Measurements from ENCODE around the gene ZNF567. TPM values are rescaled to one million over a fixed set of nuclear protein-coding genes. Genes with fewer than 3 reads are reported as not detected.
"Not testable (repeated sequence)": the region's sequence is repeated elsewhere in the genome, so short reads cannot be mapped to it uniquely, and the experiment has no call there.

The ZNF567 gene
- total RNA-seq, 2 experiments from 2014 or later = 8.0 to 9.4 TPM

- Mint-ChIP-seq H3K9me3 (peaks cover 59% of the 10 kb centered on the region), H3K27me3 (no peaks in the 10 kb centered on the region), H3K4me3 (no peak overlapping the region), H3K4me1 (no peaks in the 10 kb centered on the region), H3K27ac (no peak overlapping the region), H3K36me3 (peaks cover 83% of the 10 kb centered on the region)
- no peak for DNase-seq
Observed at GRCh38 chr19:36719687-36720556, 32.5 kb downstream of the ZNF567 start.

GRCh38 chr19:36736166-36736565 lies 48.8 kb downstream of the ZNF567 start:
- not testable (repeated sequence) for H3K4me3 Mint-ChIP-seq

GRCh38 chr19:36745870-36746269 lies 58.5 kb downstream of the ZNF567 start:
- no peaks in the 10 kb centered on the region for H3K4me1 Mint-ChIP-seq
- no peak overlapping the region for H3K27ac Mint-ChIP-seq
- H3K4me3 Mint-ChIP-seq = no peak overlapping the region
- peaks cover 69% of the 10 kb centered on the region for H3K9me3 Mint-ChIP-seq
- no peak for DNase-seq
- H3K36me3 Mint-ChIP-seq = peaks cover 93% of the 10 kb centered on the region
- no peaks in the 10 kb centered on the region for H3K27me3 Mint-ChIP-seq

More at GRCh38 chr19:36736166-36736565, 48.8 kb downstream of the ZNF567 start:
- Mint-ChIP-seq H3K36me3 (peaks cover 79% of the 10 kb centered on the region), H3K9me3 (peaks cover 76% of the 10 kb centered on the region)
- not testable (repeated sequence) for H3K27ac Mint-ChIP-seq, H3K4me1 Mint-ChIP-seq, H3K27me3 Mint-ChIP-seq, DNase-seq

GRCh38 chr19:36747750-36748149 lies 60.3 kb downstream of the ZNF567 start:
- Mint-ChIP-seq H3K36me3 (peaks cover 95% of the 10 kb centered on the region), H3K4me1 (no peaks in the 10 kb centered on the region), H3K4me3 (no peak overlapping the region), H3K27me3 (no peaks in the 10 kb centered on the region), H3K9me3 (peaks cover 70% of the 10 kb centered on the region), H3K27ac (no peak overlapping the region)
- no peak for DNase-seq

GRCh38 chr19:36748431-36749275 lies 61.2 kb downstream of the ZNF567 start:
- Mint-ChIP-seq H3K9me3 (peaks cover 68% of the 10 kb centered on the region), H3K4me3 (no peak overlapping the region), H3K36me3 (peaks cover 93% of the 10 kb centered on the region), H3K27ac (no peak overlapping the region), H3K27me3 (no peaks in the 10 kb centered on the region), H3K4me1 (no peaks in the 10 kb centered on the region)
- DNase-seq = no peak

- H3K36me3 Mint-ChIP-seq = peaks cover 95% of the 10 kb centered on the region
- DNase-seq, H3K4me1 Mint-ChIP-seq, H3K27ac Mint-ChIP-seq, H3K4me3 Mint-ChIP-seq, H3K27me3 Mint-ChIP-seq: not testable (repeated sequence)
- H3K9me3 Mint-ChIP-seq = peaks cover 70% of the 10 kb centered on the region
Observed at GRCh38 chr19:36749613-36750012, 62.2 kb downstream of the ZNF567 start.

GRCh38 chr19:36750066-36750691 lies 62.8 kb downstream of the ZNF567 start:
- no peak for DNase-seq
- peaks cover 95% of the 10 kb centered on the region for H3K36me3 Mint-ChIP-seq
- H3K27ac Mint-ChIP-seq = no peak overlapping the region
- no peak overlapping the region for H3K4me3 Mint-ChIP-seq
- H3K9me3 Mint-ChIP-seq = peaks cover 66% of the 10 kb centered on the region
- no peaks in the 10 kb centered on the region for H3K4me1 Mint-ChIP-seq
- H3K27me3 Mint-ChIP-seq = no peaks in the 10 kb centered on the region

Other genes starting within 250 kb of the ZNF567 start
- gene ZNF566, start 198.1 kb upstream of the ZNF567 start, total RNA-seq = 1 to 10 TPM; 6.0 to 7.8 TPM
- 1 to 10 TPM; 6.2 to 8.3 TPM for gene ZNF260, start 159.3 kb upstream of the ZNF567 start, total RNA-seq
- gene ZNF529, start 114.3 kb upstream of the ZNF567 start, total RNA-seq = 10 to 100 TPM; 15.0 to 15.2 TPM
- 1 to 10 TPM; 7.4 to 9.3 TPM for gene ZNF382, start 82.3 kb upstream of the ZNF567 start, total RNA-seq
- gene ZNF461, start 20.8 kb upstream of the ZNF567 start, total RNA-seq = 1 to 10 TPM; 7.2 to 8.3 TPM
- gene ZNF850, start 85.2 kb downstream of the ZNF567 start, total RNA-seq = 10 to 100 TPM; 10.6 to 13.6 TPM
- gene ZNF790, start 150.8 kb downstream of the ZNF567 start, total RNA-seq = 1 to 10 TPM; 9.0 to 9.6 TPM
- gene ZNF345, start 163.3 kb downstream of the ZNF567 start, total RNA-seq = 1 to 10 TPM; 3.6 to 4.9 TPM
- gene ZNF829, start 228.7 kb downstream of the ZNF567 start, total RNA-seq = 1 to 10 TPM; 8.4 to 9.4 TPM
- 1 to 10 TPM; 9.5 to 9.8 TPM for gene ZNF568, start 228.7 kb downstream of the ZNF567 start, total RNA-seq